Activated CD4-positive, alpha-beta T cell treated with anti-CD3 and anti-CD28 coated beads for 48 hours (primary cell): ENCODE data around the gene MRPL3.
A peak's percentile ranks its signal among the peaks of the same experiment; 100 is the strongest.

Experiments used
- DNase-seq: peaks from one replicate; pipeline ENCODE4 v3.0.0-alpha.2; 2020

MRPL3 gene

GRCh38 chr3:131502530-131503319 lies at the start of gene MRPL3:
Gene MRPL3 (minus strand): TSS chr3:131502971. CDS start chr3:131502821, 150 bp downstream.
- DNase-seq = peak; percentile 91

GRCh38 chr3:131551761-131552160 lies 49.0 kb upstream of the MRPL3 start:
- DNase-seq = no peak

- no peak for DNase-seq
Observed at GRCh38 chr3:131550562-131551465, 48.0 kb upstream of the MRPL3 start.

GRCh38 chr3:131549340-131549739 lies 46.6 kb upstream of the MRPL3 start:
- peak; percentile 20 for DNase-seq

- DNase-seq = no peak
Observed at GRCh38 chr3:131547585-131547984, 44.8 kb upstream of the MRPL3 start.

GRCh38 chr3:131546441-131546840 lies 43.7 kb upstream of the MRPL3 start:
- DNase-seq = no peak

- no peak for DNase-seq
Observed at GRCh38 chr3:131544557-131544956, 41.8 kb upstream of the MRPL3 start.

GRCh38 chr3:131543714-131544113 lies 40.9 kb upstream of the MRPL3 start:
- DNase-seq = no peak

- DNase-seq = no peak
Observed at GRCh38 chr3:131541288-131541687, 38.5 kb upstream of the MRPL3 start.

- DNase-seq = no peak
Observed at GRCh38 chr3:131540821-131541220, 38.0 kb upstream of the MRPL3 start.

GRCh38 chr3:131540143-131540542 lies 37.4 kb upstream of the MRPL3 start:
- no peak for DNase-seq

GRCh38 chr3:131538968-131539367 lies 36.2 kb upstream of the MRPL3 start:
- no peak for DNase-seq

- no peak for DNase-seq
Observed at GRCh38 chr3:131537531-131537930, 34.8 kb upstream of the MRPL3 start.

GRCh38 chr3:131535596-131535995 lies 32.8 kb upstream of the MRPL3 start:
- DNase-seq = no peak

- no peak for DNase-seq
Observed at GRCh38 chr3:131535131-131535530, 32.4 kb upstream of the MRPL3 start.

GRCh38 chr3:131532645-131533044 lies 29.9 kb upstream of the MRPL3 start:
- no peak for DNase-seq

- no peak for DNase-seq
Observed at GRCh38 chr3:131530843-131531242, 28.1 kb upstream of the MRPL3 start.

- DNase-seq = no peak
Observed at GRCh38 chr3:131530388-131530787, 27.6 kb upstream of the MRPL3 start.

- peak; percentile 45 for DNase-seq
Observed at GRCh38 chr3:131526801-131527347, 24.1 kb upstream of the MRPL3 start.

- no peak for DNase-seq
Observed at GRCh38 chr3:131518680-131519079, 15.9 kb upstream of the MRPL3 start.

- no peak for DNase-seq
Observed at GRCh38 chr3:131505421-131505820, 2.6 kb upstream of the MRPL3 start.

GRCh38 chr3:131503320-131503635 lies 507 bp upstream of the MRPL3 start:
- no peak for DNase-seq

- no peak for DNase-seq
Observed at GRCh38 chr3:131501949-131502348, 822 bp downstream of the MRPL3 start.

- no peak for DNase-seq
Observed at GRCh38 chr3:131494706-131495105, 8.1 kb downstream of the MRPL3 start.
